ENCODE results near the gene HELB. TPM values are rescaled to one million over a fixed set of nuclear protein-coding genes. Genes with fewer than 3 reads are reported as not detected.

HELB gene
- total RNA-seq, 1 experiment from 2014 or later = 2.1 TPM

DNA sequence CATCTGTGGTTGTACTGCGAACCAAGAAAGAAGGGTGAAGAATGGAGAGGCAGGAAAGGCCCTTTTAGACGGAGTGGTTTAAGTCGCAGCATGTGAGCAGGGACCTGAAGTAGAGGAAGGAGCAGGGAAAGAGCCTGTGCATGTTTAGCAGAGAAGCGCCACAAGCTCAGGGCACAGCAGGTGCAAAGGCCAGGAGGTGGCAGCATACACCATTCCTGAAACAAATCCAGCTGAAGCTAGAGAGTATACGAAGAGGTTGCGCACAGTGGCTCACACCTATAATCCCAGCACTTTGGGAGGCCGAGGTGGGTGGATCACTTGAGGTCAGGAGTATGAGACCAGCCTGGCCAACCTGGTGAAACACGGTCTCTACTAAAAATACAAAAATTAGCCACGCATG lies 49.9 kb downstream of the HELB start:
- DNase-seq = peak; percentile 54
- POLR2A ChIA-PET (ENCODE audit: unreplicated experiment) = no interaction called here
- CTCF ChIA-PET = interaction anchor here (0.5 to 1.1 kb wide), 6 partner anchors 24 to 342 kb away, joined by 3 to 4 read pairs (median 3); no protein-coding TSS in a partner anchor
- Histone ChIP-seq H2AFZ (ENCODE audit: low read length) (no peak overlapping the region), H3K27me3 (ENCODE audit: low read length) (no peaks in the 10 kb centered on the region), H3K9me2 (replicated peaks; ENCODE audit: low read length) (no peaks in the 10 kb centered on the region), H3K4me3 (ENCODE audit: low read length) (no peak overlapping the region), H3K9ac (ENCODE audit: low read length) (no peak overlapping the region), H3K4me1 (ENCODE audit: insufficient read depth, low read length) (no peaks in the 10 kb centered on the region), H3F3A (ENCODE audit: low read length, unreplicated experiment) (no peaks in the 10 kb centered on the region), H3K27ac (ENCODE audit: low read length) (no peak overlapping the region), H3K9me3 (ENCODE audit: low read length) (no peaks in the 10 kb centered on the region), H3K36me3 (ENCODE audit: low read depth, low read length) (no peaks in the 10 kb centered on the region), H3K79me2 (ENCODE audit: low read length) (no peaks in the 10 kb centered on the region), H3K4me2 (ENCODE audit: low read length) (no peak overlapping the region), H4K20me1 (ENCODE audit: low read length) (no peaks in the 10 kb centered on the region)
- no TSS peak for BruUV-seq (replicated peaks)
- intact Hi-C loops (cut with micrococcal nuclease) = no loop called here
- TF ChIP-seq CTCF (conservative IDR thresholded peaks at IDR 0.05; ENCODE audit: low read depth, low read length) = peak; percentile 55
- no peak for TF ChIP-seq EZH2 (IDR thresholded peaks at IDR 0.05; ENCODE audit: low read length, unreplicated experiment)
- peak; percentile 69 for ATAC-seq

GRCh38 chr12:66352899-66353298 lies 50.6 kb downstream of the HELB start:
- Histone ChIP-seq H3K9me3 (ENCODE audit: low read length) (no peaks in the 10 kb centered on the region), H3K79me2 (ENCODE audit: low read length) (no peaks in the 10 kb centered on the region), H4K20me1 (ENCODE audit: low read length) (no peaks in the 10 kb centered on the region), H3K9ac (ENCODE audit: low read length) (no peak overlapping the region), H3K9me2 (replicated peaks; ENCODE audit: low read length) (no peaks in the 10 kb centered on the region), H3K27ac (ENCODE audit: low read length) (no peak overlapping the region), H3K36me3 (ENCODE audit: low read depth, low read length) (no peaks in the 10 kb centered on the region), H2AFZ (ENCODE audit: low read length) (no peak overlapping the region), H3K4me2 (ENCODE audit: low read length) (no peak overlapping the region), H3K4me1 (ENCODE audit: insufficient read depth, low read length) (no peaks in the 10 kb centered on the region), H3F3A (ENCODE audit: low read length, unreplicated experiment) (no peaks in the 10 kb centered on the region), H3K4me3 (ENCODE audit: low read length) (no peak overlapping the region), H3K27me3 (ENCODE audit: low read length) (no peaks in the 10 kb centered on the region)
- POLR2A ChIA-PET (ENCODE audit: unreplicated experiment) = no interaction called here
- intact Hi-C loops (cut with micrococcal nuclease) = no loop called here
- no peak for ATAC-seq
- no TSS peak for BruUV-seq (replicated peaks)
- CTCF ChIA-PET = interaction anchor here (0.5 to 1.1 kb wide), 3 partner anchors 23 to 203 kb away, joined by 3 to 4 read pairs (median 3); no protein-coding TSS in a partner anchor
- no peak for TF ChIP-seq EZH2 (IDR thresholded peaks at IDR 0.05; ENCODE audit: low read length, unreplicated experiment)
- DNase-seq = no peak

DNA sequence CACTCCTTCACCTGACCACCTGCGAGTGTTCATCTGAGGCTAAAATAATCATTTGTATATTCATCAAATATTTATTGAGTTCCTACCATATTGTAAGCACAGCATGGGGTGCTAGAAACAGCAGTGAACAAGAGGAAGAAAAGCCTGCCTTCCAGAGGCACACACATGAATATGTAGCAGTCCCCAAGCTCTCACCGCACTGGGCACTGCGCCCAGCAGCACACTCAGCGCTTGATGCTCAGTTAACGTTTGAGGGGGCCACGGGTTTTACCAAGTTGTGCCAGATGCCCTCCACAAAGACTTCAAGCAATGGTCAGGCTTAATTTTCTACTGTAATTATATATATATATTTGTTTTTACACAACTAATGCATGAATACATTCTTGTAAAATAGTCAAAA lies 52.0 kb downstream of the HELB start:
- Histone ChIP-seq H3K36me3 (ENCODE audit: low read depth, low read length) (no peaks in the 10 kb centered on the region), H3F3A (ENCODE audit: low read length, unreplicated experiment) (no peaks in the 10 kb centered on the region), H3K27me3 (ENCODE audit: low read length) (no peaks in the 10 kb centered on the region), H3K9ac (ENCODE audit: low read length) (no peak overlapping the region), H3K9me3 (ENCODE audit: low read length) (no peaks in the 10 kb centered on the region), H3K4me3 (ENCODE audit: low read length) (no peak overlapping the region), H2AFZ (ENCODE audit: low read length) (no peak overlapping the region), H3K79me2 (ENCODE audit: low read length) (no peaks in the 10 kb centered on the region), H4K20me1 (ENCODE audit: low read length) (no peaks in the 10 kb centered on the region), H3K4me1 (ENCODE audit: insufficient read depth, low read length) (no peaks in the 10 kb centered on the region), H3K4me2 (ENCODE audit: low read length) (no peak overlapping the region), H3K27ac (ENCODE audit: low read length) (no peak overlapping the region), H3K9me2 (replicated peaks; ENCODE audit: low read length) (no peaks in the 10 kb centered on the region)
- ChIA-PET CTCF (no interaction called here), POLR2A (ENCODE audit: unreplicated experiment) (no interaction called here)
- no peak for DNase-seq
- intact Hi-C loops (cut with micrococcal nuclease) = no loop called here
- TF ChIP-seq EZH2phosphoT487 (IDR thresholded peaks at IDR 0.05; ENCODE audit: borderline replicate concordance, low read length) (no peak), CTCF (conservative IDR thresholded peaks at IDR 0.05; ENCODE audit: low read depth, low read length) (no peak), EZH2 (IDR thresholded peaks at IDR 0.05; ENCODE audit: low read length, unreplicated experiment) (no peak)
- no peak for ATAC-seq
- no TSS peak for BruUV-seq (replicated peaks)

Data from PC-3 (cell line).